A673 (cell line): ENCODE measurements around the gene TSHB. TPM values are rescaled to one million over a fixed set of nuclear protein-coding genes. Genes with fewer than 3 reads are reported as not detected.

Experiments
- BruUV-seq: library from RNA; stranded (reverse); fragments of 400-500 nt; replicated peaks from 2 replicates; lab custom pipeline; 2021; lab: Mats Ljungman, UMichigan
- CTCF ChIA-PET: fragments of 300-600 bp; sonication (Branson Sonifier 250); formaldehyde crosslinking; loops from one replicate; lab custom pipeline; 2022; ENCODE audit warnings: antibody characterized with exemption; lab: Charles Lee
- POLR2A ChIA-PET: fragments of 300-600 bp; sonication (Branson Sonifier 250); formaldehyde crosslinking; loops from one replicate; lab custom pipeline; 2022; ENCODE audit warnings: antibody characterized with exemption; ENCODE audit not compliant: low non-redundant PET; lab: Charles Lee
- DNase-seq: peaks from one replicate; pipeline ENCODE4 v3.0.0-alpha.2; 2015; ENCODE audit warnings: low spot score
- H3K27ac ChIP-seq: fragments of 200-600 bp; sonication (generic); 2 replicates; pipeline ENCODE4 v1.5.1; 2016; ENCODE audit warnings: mixed run types, low read depth, mild to moderate bottlenecking, mixed read lengths, antibody characterized with exemption, low read length; ENCODE audit not compliant: poor library complexity, severe bottlenecking
- H3K27me3 ChIP-seq: fragments of 200-600 bp; sonication (generic); replicated peaks from 2 replicates; pipeline ENCODE4 v1.6.1; 2017; ENCODE audit warnings: mixed run types, low read depth, mild to moderate bottlenecking, mixed read lengths, antibody characterized with exemption, low read length; ENCODE audit not compliant: insufficient read depth, poor library complexity
- H3K36me3 ChIP-seq: fragments of 200-600 bp; sonication (generic); 2 replicates; pipeline ENCODE4 v1.6.1; 2016; ENCODE audit warnings: mixed run types, mild to moderate bottlenecking, mixed read lengths, antibody characterized with exemption, low read length; ENCODE audit not compliant: insufficient read depth, poor library complexity, severe bottlenecking
- H3K4me1 ChIP-seq: fragments of 200-600 bp; sonication (generic); 2 replicates; pipeline ENCODE4 v1.6.1; 2017; ENCODE audit warnings: mixed run types, mild to moderate bottlenecking, mixed read lengths, antibody characterized with exemption, low read length; ENCODE audit not compliant: insufficient read depth, poor library complexity, severe bottlenecking
- H3K4me3 ChIP-seq: fragments of 200-600 bp; sonication (generic); 2 replicates; pipeline ENCODE4 v1.5.1; 2016; ENCODE audit warnings: low read depth, mixed run types, mild to moderate bottlenecking, mixed read lengths, low read length; ENCODE audit not compliant: poor library complexity, severe bottlenecking
- H3K9me3 ChIP-seq: fragments of 200-600 bp; sonication (generic); 2 replicates; pipeline ENCODE4 v1.6.1; 2016; ENCODE audit warnings: mixed run types, low read depth, mild to moderate bottlenecking, mixed read lengths, antibody characterized with exemption, low read length; ENCODE audit not compliant: poor library complexity, severe bottlenecking
- CTCF ChIP-seq: fragments of 300-800, 200-600 bp; sonication (generic); conservative IDR thresholded peaks from 2 replicates; pipeline ENCODE4 v1.5.1; 2017; ENCODE audit warnings: low read depth, mild to moderate bottlenecking, antibody characterized with exemption, low read length, moderate library complexity, mixed read lengths
- EZH2 ChIP-seq: fragments of 200-600 bp; sonication (generic); IDR thresholded peaks from 2 replicates; pipeline ENCODE4 v1.6.1; 2017; ENCODE audit warnings: borderline replicate concordance, low read depth, mild to moderate bottlenecking, mixed read lengths, antibody characterized with exemption, low read length; ENCODE audit not compliant: poor library complexity, severe bottlenecking
- intact Hi-C: fragments of 100-400 bp; cut with micrococcal nuclease; formaldehyde crosslinking; loops from one replicate; pipeline ENCODE4 v1.10.0; 2022; ENCODE audit not compliant: unreplicated experiment
- total RNA-seq: library from RNA; stranded (reverse); gene quantifications from 2 replicates; pipeline ENCODE4 v1.2.3, GENCODE V29; 2021

TSHB gene
- total RNA-seq, 1 experiment from 2014 or later: not detected

DNA sequence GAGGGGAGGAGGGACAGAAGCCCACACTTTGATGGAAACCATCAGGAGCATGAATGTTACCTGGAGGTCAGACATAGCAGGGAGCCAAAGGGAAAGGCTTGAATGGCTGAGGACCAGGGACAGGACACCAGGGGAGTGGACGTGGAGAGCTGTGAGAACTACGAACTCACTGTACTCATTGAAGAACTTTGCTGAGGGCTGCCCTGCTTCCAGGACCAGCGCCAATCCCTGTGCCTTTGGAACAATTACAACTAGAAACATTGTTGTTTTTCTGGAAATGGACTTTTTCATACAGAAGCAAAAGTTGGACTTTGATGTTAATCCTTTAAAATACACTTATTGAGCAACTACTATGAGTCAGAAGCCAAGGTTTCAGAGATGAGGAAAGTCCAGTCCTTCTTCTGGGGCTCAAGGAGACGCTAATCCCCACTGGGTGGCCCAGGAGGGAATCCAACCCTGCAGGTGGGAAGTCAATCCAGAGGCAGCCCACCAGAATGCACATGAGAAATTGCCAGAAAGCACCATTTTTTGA is 46.8 kb downstream of the TSHB start:
- Histone ChIP-seq H3K9me3 (no peaks in the 10 kb centered on the region), H3K4me1 (no peaks in the 10 kb centered on the region), H3K4me3 (no peak overlapping the region), H3K27me3 (no peaks in the 10 kb centered on the region), H3K27ac (no peak overlapping the region), H3K36me3 (no peaks in the 10 kb centered on the region)
- intact Hi-C loops: no loop called here
- DNase-seq: no peak
- POLR2A ChIA-PET: no interaction called here
- BruUV-seq: no TSS peak
- CTCF ChIA-PET: no interaction called here
- no peak for TF ChIP-seq EZH2
- TF ChIP-seq CTCF: no peak

DNA sequence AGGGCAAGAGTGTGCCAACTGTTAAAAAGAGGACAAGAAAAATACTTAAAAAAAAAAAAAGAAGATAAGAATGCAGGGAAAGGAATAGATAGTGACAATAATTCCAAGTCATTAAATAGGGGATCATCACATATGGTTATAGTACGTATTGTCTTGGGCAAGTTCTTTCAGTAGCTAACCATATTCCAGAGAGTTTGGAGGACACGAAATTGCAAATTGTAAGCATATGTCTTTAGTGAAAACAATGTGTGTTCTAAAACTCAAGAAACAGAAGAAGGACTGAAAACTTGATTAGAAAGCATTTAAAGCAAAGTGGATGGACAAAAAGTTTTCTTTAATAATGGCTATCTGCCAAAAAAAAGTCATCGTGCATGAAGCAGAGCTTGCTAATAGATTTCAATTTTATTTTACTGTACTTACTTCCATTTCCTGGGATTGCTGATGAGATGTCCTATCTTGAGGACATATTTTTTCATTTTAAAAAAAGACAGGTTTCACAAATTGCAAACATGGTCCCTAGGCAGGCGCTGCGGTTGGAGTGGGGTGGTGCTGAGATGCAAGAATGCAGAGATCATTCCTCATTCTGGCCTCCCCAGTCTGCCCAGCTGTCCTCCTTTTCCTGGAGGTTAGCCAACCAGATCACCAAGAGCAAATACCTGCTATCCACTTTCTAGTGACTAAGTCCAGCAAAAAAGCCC is 47.8 kb downstream of the TSHB start:
- Histone ChIP-seq H3K36me3 (no peaks in the 10 kb centered on the region), H3K4me1 (no peaks in the 10 kb centered on the region), H3K27me3 (no peaks in the 10 kb centered on the region), H3K4me3 (no peak overlapping the region), H3K9me3 (no peaks in the 10 kb centered on the region), H3K27ac (no peak overlapping the region)
- DNase-seq: no peak
- ChIA-PET POLR2A (no interaction called here), CTCF (no interaction called here)
- BruUV-seq: no TSS peak
- intact Hi-C loops: no loop called here
- TF ChIP-seq EZH2 (no peak), CTCF (no peak)

- Histone ChIP-seq H3K36me3 (no peaks in the 10 kb centered on the region), H3K9me3 (no peaks in the 10 kb centered on the region), H3K27ac (no peak overlapping the region), H3K4me1 (no peaks in the 10 kb centered on the region), H3K27me3 (no peaks in the 10 kb centered on the region), H3K4me3 (no peak overlapping the region)
- ChIA-PET POLR2A (no interaction called here), CTCF (no interaction called here)
- no TSS peak for BruUV-seq
- intact Hi-C loops: no loop called here
- TF ChIP-seq EZH2 (no peak), CTCF (no peak)
- no peak for DNase-seq
Measured at GRCh38 chr1:115077984-115078330, 48.3 kb downstream of the TSHB start.
